Non-pigmented ciliary epithelial cell (primary cell): ENCODE measurements around the gene PGP.
"Not testable (repeated sequence)": the region's sequence is repeated elsewhere in the genome, so short reads cannot be mapped to it uniquely, and the experiment has no call there.

Experiments
- DNase-seq: peaks from one replicate; pipeline ENCODE4 v3.0.0-alpha.2; 2010; ENCODE audit warnings: low read depth

Gene PGP, protein sequence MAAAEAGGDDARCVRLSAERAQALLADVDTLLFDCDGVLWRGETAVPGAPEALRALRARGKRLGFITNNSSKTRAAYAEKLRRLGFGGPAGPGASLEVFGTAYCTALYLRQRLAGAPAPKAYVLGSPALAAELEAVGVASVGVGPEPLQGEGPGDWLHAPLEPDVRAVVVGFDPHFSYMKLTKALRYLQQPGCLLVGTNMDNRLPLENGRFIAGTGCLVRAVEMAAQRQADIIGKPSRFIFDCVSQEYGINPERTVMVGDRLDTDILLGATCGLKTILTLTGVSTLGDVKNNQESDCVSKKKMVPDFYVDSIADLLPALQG

GRCh38 chr16:2214719-2214968, at the start of gene PGP:
Gene PGP, minus strand, starts transcription at chr16:2214840. Its CDS starts 63 bp downstream, at chr16:2214777.
- no peak for DNase-seq

GRCh38 chr16:2263026-2263425, 48.4 kb upstream of the PGP start:
- not testable (repeated sequence) for DNase-seq

- no peak for DNase-seq
Observed at GRCh38 chr16:2260250-2260649, 45.6 kb upstream of the PGP start.

GRCh38 chr16:2258530-2258929, 43.9 kb upstream of the PGP start:
- DNase-seq: not testable (repeated sequence)

- DNase-seq: no peak
Observed at GRCh38 chr16:2257726-2258125, 43.1 kb upstream of the PGP start.

- no peak for DNase-seq
Observed at GRCh38 chr16:2256531-2257140, 42.0 kb upstream of the PGP start.

DNA sequence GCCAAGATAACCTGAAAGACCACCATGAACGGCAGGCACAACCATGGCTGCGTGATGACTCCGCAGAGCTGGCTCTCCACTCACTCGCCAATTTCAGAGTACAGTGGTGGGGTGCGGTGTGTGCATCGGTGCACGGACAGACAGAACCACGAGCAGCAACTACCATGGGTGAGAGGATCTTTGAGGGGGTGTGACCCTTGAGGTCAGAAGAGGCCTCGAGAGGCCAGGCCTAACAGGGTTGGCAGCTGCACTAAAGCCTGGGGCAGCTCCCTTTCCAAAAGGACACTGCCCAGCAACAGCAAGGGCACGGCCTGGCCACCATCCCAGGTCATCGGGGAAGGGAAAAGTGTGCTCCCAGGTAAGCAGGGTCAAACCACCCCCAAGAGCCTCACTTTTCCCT, 38.7 kb upstream of the PGP start:
- DNase-seq: no peak

GRCh38 chr16:2252806-2253148, 38.1 kb upstream of the PGP start:
- DNase-seq: no peak

- DNase-seq: peak; percentile 50
Observed at GRCh38 chr16:2251296-2252111, 36.9 kb upstream of the PGP start, which contains the start of gene ECI1. Gene ECI1, minus strand, starts transcription at chr16:2251587. Its CDS starts 21 bp downstream, at chr16:2251566.

DNA sequence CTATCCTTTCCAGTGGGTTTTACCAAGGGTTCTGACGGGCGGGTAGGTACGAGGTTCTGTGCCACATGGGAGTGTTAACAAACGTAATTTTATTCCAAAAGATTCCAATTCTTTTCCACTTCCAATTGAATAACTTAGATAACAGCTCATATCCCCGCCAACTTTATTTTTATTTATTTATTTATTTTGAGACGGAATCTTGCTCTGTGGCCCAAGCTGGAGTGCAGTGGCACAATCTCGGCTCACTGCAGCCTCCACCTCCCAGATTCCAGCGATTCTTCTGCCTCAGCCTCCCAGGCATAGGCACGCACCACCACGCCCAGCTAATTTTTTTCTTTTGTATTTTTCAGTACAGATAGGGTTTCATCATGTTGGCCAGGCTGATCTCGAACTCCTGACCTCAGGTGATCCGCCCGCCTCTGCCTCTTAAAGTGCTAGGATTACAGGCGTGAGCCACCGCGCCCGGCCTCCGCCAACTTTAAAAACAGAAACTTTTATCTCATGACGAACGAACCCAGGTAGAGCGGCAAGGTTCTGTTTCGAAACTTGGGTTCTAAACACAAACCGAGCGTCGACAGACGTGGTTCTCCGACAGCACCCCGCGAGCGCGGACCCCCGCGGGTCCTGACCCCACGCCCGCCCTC, 36.1 kb upstream of the PGP start:
- no peak for DNase-seq

- DNase-seq: no peak
Observed at GRCh38 chr16:2246301-2246885, 31.8 kb upstream of the PGP start.

- no peak for DNase-seq
Observed at GRCh38 chr16:2244926-2245795, 30.5 kb upstream of the PGP start.

GRCh38 chr16:2244301-2244700, 29.7 kb upstream of the PGP start:
- DNase-seq: no peak

DNA sequence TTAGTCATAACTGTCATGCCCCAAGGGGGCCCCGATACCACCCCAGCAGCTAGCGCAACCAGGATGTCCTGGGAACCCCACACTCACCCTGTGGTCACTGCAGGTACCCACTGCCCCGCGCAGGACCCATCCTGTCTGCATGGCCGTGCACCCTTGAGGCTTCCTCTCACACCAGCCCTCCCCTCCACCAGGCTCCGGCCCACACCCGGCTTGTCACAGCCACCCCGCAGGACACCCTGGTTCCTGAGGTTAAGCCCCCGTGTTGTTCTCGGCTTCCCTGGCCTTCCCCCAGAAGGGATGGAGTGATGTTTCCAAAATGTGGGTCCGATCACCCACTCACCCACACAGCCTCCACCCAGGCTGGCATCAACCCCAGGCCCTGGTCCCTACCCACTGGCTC, 29.1 kb upstream of the PGP start:
- no peak for DNase-seq

GRCh38 chr16:2243031-2243528, 28.4 kb upstream of the PGP start:
- no peak for DNase-seq

- DNase-seq: no peak
Observed at GRCh38 chr16:2242598-2242997, 28.0 kb upstream of the PGP start.

DNA sequence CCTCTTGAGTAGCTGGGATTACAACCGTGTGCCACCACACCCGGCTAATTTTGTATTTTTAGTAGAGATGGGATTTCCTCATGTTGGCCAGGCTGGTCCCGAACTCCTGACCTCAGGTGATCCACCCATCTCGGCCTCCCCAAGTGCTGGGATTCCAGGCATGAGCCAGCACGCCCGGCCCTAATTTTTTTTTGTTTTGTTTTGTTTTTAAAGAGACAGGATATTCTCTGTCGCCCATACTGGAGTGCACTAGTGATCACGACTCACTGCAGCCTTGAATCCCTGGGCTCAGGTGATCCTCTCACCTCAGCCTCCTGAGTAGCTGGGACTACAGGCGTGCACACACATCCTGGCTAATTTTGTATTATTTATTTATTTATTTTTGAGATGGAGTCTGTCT, 25.7 kb upstream of the PGP start:
- DNase-seq: not testable (repeated sequence)

DNA sequence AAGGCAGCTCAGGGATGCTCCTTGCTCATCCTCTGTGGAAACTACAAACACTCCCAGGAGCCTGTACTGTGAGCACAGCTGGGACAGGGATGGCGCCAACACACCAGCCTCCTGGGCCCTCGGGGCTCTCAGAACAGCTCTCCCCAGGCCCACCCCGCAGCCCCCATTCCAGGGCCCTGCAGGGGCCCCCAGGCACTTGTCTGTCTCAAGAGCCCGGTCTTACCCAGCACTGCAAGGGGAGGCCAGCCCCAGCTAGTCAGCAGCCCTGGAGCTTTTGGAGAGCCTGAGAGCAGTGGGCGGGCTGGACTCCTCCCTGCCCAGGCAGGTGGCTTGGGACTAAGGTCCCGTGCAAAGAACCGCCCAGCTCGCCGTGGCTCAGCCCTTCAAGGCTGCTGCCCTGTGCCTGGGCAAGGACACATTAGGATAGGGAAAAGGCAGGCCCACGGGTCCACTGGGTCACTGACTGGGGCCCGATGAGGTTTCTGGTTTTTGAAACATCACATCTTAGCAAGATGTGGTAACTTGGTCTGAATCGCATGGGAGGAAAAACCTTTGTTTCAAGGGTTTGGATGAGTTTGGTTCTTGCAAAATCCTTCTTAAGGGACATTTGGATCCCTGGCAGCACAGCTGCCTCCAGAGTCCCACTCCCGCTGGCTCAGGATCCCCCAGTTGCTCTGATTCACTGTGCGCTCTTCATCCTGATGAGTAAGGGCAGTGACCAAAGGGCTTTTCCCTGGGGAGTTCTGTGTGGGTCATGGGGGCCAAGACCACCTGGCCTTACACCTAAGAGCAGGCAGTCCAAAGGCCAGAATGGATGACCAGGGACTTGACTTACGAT, 24.4 kb upstream of the PGP start:
- DNase-seq: no peak

GRCh38 chr16:2238150-2238837, 23.7 kb upstream of the PGP start:
- DNase-seq: no peak
